Left renal cortex interstitium (tissue), 4 donors: ENCODE measurements around the gene LIPE. TPM values are rescaled to one million over a fixed set of nuclear protein-coding genes. Genes with fewer than 3 reads are reported as not detected.

ENCODE experiments used
- DNase-seq, 4 donors: peaks; one replicate each; pipeline ENCODE4 v3.0.0-alpha.2; 2013; ENCODE audit warnings: low read depth in 4 of 4, low spot score in 2 of 4, missing footprints in 1 of 4
- polyA plus RNA-seq, 4 donors: library from polyadenylated mRNA; unstranded; fragments of 120-200 nt; gene quantifications; one replicate each; pipeline ENCODE4 v1.2.1, GENCODE V29; 2013; ENCODE audit not compliant: insufficient read length in 4 of 4

LIPE gene
- polyA plus RNA-seq, 4 donors, result 9.6 to 17.1 (median 13.2) TPM

GRCh38 chr19:42445948-42446347 lies 18.8 kb upstream of the LIPE start:
- no peak for DNase-seq

DNA sequence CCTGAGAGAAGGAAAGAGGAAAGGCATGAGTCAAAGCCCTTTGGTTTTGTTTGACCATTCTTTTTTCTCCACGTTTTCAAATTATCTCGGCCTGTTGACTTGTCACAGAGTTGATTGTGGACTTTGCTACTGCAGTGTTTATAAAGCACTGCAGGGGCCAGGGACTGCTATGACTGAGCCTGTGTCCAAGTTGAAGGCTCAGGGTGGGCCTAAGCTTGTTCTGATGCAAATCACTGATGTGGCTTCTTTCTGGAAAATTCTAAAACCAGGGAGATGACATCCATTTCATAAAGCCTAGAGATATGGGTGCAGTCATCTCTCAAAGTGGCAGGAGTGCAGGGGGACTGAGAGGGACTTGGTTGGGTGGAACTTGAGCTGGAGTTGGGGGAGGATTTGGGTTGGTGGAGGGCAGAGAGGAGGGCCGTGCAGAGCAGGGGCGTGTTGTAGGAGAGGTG lies 16.8 kb upstream of the LIPE start:
- DNase-seq, result no peak

- no peak for DNase-seq
Observed at GRCh38 chr19:42442833-42443232, 15.6 kb upstream of the LIPE start, which contains the start of gene CXCL17. TSS of gene CXCL17 (minus strand) at chr19:42442946. CDS start at chr19:42442832, 114 bp downstream.

GRCh38 chr19:42441049-42441445 lies 13.9 kb upstream of the LIPE start:
- DNase-seq, result no peak

DNA sequence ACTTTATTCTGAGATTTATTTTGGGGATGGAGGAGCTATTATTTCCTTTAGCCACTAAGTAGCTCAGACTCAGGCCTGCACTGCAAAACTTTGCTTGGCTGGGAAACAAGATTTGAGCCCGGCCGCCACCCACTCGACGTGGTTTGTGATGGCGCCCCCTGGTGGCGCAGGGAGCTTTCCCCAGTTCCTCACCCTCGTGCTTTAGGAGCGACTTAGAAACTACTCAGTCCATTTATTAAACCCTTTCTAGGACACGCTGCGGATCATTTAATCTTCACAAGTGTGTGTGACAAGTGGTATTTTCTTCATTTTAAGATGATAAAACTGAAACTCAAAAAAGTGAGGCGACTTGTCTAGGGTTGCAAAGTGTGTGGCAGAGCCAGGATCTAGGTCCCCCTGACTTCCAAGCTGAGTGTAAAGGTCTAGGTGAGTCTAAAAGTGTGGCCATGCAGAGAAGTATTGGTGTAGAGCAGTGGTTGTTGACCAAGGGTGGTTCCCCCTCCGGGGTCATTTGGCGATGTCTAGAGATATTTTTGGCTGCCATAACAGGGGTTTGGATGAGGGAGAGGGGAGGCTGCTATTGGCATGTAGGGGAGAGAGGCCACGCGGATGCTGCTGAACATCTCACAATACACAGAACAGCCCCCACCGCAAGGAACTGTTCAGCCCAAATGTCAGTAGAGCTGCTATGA lies 13.3 kb upstream of the LIPE start:
- no peak for DNase-seq

GRCh38 chr19:42436006-42436405 lies 8.8 kb upstream of the LIPE start:
- DNase-seq, result no peak

GRCh38 chr19:42435316-42435715 lies 8.1 kb upstream of the LIPE start:
- no peak for DNase-seq

DNA sequence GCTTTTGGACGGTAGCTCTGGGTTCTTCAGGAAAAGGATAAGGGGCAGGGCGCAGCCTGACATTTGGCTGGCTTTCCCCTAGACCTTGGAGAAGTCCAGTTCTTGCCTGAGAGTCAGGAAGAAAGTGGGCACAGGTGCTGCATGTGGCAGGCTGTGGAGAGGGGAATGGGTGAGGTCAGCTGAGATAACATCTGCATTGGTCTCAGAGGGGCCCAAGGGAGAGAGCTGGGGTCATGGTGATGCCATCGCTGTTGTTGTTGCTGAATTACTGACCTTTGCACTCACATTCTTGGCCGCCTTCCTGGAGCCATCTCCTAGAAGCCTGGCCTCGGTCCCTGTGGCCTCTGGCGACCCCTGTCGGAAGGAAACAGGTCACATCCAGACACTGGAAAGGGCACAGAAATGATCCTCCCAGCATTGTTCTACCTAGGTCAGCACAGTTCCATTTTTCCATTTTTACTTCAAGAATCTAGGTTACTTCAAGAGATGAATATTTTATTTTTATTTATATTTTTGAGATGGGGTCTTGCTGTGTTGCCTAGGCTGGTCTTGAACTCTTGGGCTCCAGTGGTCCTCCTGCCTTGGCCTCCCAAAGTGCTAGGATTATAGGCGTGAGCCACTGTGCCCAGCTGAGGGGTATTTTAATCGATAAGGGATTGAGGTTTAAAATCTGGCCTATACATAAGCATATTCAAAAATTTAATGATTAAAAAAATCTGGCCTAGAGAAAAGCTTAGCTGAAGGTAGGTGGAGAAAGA lies 6.5 kb upstream of the LIPE start:
- DNase-seq, result peak in 1 of 4 donors; percentile 61

DNA sequence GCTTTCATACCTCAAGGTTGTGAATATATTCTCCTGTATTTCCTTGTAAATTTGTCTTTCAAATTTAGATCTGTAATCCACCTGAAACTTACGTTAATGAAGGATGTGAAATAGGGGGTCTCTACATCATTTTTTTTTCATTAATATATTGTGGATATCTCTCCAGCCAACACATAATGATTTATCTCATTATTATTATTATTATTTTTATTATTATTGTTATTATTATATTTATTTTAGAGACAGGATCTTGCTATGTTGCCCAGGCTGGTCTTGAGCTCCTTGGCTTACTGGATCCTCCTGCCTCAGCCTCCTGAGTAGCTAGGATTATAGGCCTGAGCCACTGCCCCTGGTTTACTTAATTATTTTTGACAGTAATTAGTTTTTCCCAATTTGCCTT lies 4.3 kb upstream of the LIPE start:
- DNase-seq, result no peak

DNA sequence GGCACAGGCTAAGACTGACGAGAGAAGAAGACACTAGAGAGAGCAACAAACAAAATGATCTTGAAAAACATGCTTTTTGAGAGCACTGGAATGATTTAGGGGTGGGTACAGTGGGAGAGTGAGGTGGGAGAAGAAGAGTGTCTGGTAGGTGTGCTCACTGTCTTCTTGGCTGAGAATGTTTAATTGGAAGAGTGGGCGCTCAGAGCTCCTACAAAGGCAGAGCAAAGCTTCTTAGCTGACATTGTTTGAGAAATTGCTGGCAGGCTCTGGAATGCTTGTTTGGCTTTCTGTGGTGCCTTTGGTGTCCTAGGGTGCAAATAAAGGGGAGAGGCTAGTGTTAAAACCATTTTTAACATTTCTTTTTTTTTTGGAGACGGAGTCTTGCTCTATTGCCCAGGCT lies 1.5 kb upstream of the LIPE start:
- no peak for DNase-seq

GRCh38 chr19:42426643-42427042 lies 545 bp downstream of the LIPE start:
- DNase-seq, result no peak

DNA sequence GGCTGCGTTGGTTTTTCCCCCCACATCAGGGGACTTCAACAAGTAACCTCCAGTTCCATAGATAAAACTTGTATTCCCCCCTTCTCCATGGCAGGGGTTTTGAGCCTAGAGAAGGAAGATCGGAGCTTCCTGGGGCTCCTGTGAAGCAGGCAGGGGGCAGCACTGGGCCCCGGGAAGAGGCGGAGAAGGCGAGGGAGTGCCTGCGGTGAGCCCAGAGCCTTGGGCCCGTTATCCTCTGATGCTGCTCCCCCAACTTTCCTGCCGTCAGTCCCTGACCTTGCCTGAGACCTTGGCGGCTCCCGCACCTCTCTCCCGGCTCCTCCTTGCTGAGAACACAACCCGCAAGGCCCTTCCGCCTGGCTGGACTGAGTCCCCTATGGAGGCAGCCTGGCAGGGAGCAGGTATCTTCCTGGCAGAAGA lies 2.5 kb downstream of the LIPE start:
- no peak for DNase-seq

- DNase-seq, result no peak
Observed at GRCh38 chr19:42424345-42424707, 2.9 kb downstream of the LIPE start.

DNA sequence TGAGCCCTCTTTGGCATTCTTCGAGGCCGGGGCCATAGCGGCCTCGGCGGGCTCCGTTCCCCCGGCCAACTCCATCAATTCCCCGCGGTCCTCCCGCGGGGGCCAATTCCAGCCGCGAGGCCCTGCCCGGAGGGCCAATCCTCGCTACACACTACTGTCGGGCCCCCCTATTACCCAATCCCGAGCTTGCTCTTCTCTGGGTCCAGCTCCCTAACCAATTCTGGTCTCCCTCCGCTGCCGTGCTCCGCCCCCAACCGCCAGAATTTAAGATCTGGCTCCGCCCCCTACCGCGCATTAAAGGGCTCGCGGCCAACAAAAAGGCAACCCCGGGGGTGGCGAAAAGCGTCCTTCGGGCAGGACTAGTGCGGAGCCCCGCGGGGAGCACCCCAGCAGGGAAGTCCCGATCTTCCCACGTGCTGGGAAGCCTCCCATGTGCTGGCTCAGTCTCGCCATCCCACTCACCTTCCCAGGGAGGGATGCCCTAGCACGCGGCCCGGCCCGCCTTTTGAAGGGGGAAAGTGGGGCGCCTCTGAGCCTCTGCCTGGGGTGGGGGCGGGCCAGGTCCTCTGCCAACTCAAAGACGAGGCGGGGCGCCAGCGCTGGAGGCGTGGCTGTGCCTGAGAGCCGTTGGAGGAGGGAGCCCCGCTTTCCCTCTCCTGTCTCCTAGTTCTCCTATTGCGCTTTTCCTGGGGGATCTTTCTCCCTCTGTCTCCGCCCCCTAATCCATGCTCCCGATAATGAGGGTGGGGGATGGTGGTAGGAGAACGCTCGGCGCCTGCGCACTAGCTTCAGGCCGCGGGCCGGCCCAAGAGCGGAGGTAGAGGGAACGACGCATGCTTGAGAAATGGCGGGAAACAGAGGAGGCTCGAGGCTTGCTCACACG lies 3.5 kb downstream of the LIPE start:
- peak in 3 of 4 donors; percentile 84 to 96 (median 89) for DNase-seq

GRCh38 chr19:42422901-42423461 lies 4.2 kb downstream of the LIPE start:
- DNase-seq, result peak in 2 of 4 donors; percentile 47 to 59

GRCh38 chr19:42422092-42422900 lies 4.9 kb downstream of the LIPE start:
- DNase-seq, result no peak

- DNase-seq, result no peak
Observed at GRCh38 chr19:42421591-42422031, 5.6 kb downstream of the LIPE start.

- no peak for DNase-seq
Observed at GRCh38 chr19:42421101-42421500, 6.1 kb downstream of the LIPE start.

DNA sequence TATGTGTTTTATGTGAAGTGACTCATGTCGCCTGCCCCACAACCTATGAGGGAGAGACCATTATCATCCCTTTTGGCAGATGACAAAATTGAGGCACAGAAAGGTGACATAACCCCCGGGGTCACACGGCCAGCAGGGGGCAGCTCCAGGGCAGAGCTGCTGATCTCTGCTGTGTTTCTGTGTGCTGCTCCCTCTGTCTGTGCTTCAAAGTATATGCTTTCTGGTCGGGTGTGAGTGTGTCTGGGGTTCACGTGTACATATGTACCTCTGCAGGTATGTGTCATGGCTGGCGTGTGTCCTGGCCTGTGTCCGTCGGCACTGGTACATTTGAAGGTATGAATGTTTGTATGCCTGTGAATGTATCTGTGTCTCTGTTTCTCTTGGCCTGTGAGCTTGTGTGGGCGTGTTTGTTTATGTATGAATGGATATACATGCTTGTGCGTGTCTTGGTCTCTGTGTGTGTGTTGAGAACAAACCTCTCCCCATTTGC lies 7.1 kb downstream of the LIPE start:
- DNase-seq, result no peak

GRCh38 chr19:42419309-42419708 lies 7.9 kb downstream of the LIPE start:
- no peak for DNase-seq
